ENCODE measurements around the gene ROR2. TPM values are rescaled to one million over a fixed set of nuclear protein-coding genes. Genes with fewer than 3 reads are reported as not detected.
"Not testable (repeated sequence)": the region's sequence is repeated elsewhere in the genome, so short reads cannot be mapped to it uniquely, and the experiment has no call there.

ROR2 gene
- total RNA-seq, 1 donor from 2014 or later: under 0.01 TPM

GRCh38 chr9:91793371-91793770 is 156.7 kb downstream of the ROR2 start:
- DNase-seq: not testable (repeated sequence)

- DNase-seq: no peak
Measured at GRCh38 chr9:91790917-91791316, 159.1 kb downstream of the ROR2 start.

GRCh38 chr9:91789941-91790340 is 160.1 kb downstream of the ROR2 start:
- no peak for DNase-seq

- DNase-seq: no peak
Measured at GRCh38 chr9:91787931-91788330, 162.1 kb downstream of the ROR2 start.

- DNase-seq: no peak
Measured at GRCh38 chr9:91786132-91786896, 163.7 kb downstream of the ROR2 start.

- DNase-seq: no peak
Measured at GRCh38 chr9:91785447-91785842, 164.6 kb downstream of the ROR2 start.

- DNase-seq: no peak
Measured at GRCh38 chr9:91784673-91785446, 165.2 kb downstream of the ROR2 start.

- DNase-seq: no peak
Measured at GRCh38 chr9:91783876-91784672, 166.0 kb downstream of the ROR2 start.

- no peak for DNase-seq
Measured at GRCh38 chr9:91783411-91783810, 166.6 kb downstream of the ROR2 start.

- no peak for DNase-seq
Measured at GRCh38 chr9:91782708-91783214, 167.3 kb downstream of the ROR2 start.

GRCh38 chr9:91781906-91782305 is 168.1 kb downstream of the ROR2 start:
- no peak for DNase-seq

- DNase-seq: no peak
Measured at GRCh38 chr9:91781116-91781515, 168.9 kb downstream of the ROR2 start.

- no peak for DNase-seq
Measured at GRCh38 chr9:91778031-91778430, 172.0 kb downstream of the ROR2 start.

GRCh38 chr9:91777292-91777830 is 172.7 kb downstream of the ROR2 start:
- no peak for DNase-seq

GRCh38 chr9:91776409-91777291 is 173.4 kb downstream of the ROR2 start:
- DNase-seq: no peak

GRCh38 chr9:91775708-91776028 is 174.4 kb downstream of the ROR2 start:
- no peak for DNase-seq

GRCh38 chr9:91775011-91775707 is 174.9 kb downstream of the ROR2 start:
- peak; percentile 69 for DNase-seq

- no peak for DNase-seq
Measured at GRCh38 chr9:91773156-91773555, 176.9 kb downstream of the ROR2 start.

- no peak for DNase-seq
Measured at GRCh38 chr9:91771864-91772263, 178.2 kb downstream of the ROR2 start.

- no peak for DNase-seq
Measured at GRCh38 chr9:91771027-91771426, 179.0 kb downstream of the ROR2 start.

GRCh38 chr9:91770229-91770628 is 179.8 kb downstream of the ROR2 start:
- no peak for DNase-seq

Data from dermis blood vessel endothelial cell (primary cell).